Chondrocyte (in vitro differentiated cells): ENCODE measurements around the gene GNA12. TPM values are rescaled to one million over a fixed set of nuclear protein-coding genes. Genes with fewer than 3 reads are reported as not detected.

Source experiments
- DNase-seq: peaks from one replicate; pipeline ENCODE4 v3.0.0; 2021; ENCODE audit warnings: mixed read lengths, low spot score
- H3K27ac Mint-ChIP-seq: one replicate; pipeline ENCODE4 v1.8.0; 2021; ENCODE audit warnings: mild to moderate bottlenecking, moderate library complexity, mixed read lengths; ENCODE audit not compliant: unreplicated experiment
- H3K27me3 Mint-ChIP-seq: 2 replicates; pipeline ENCODE4 v1.8.0; 2021; ENCODE audit warnings: low read depth, mixed read lengths
- H3K36me3 Mint-ChIP-seq: 2 replicates; pipeline ENCODE4 v1.8.0; 2021; ENCODE audit warnings: low read depth, mixed read lengths
- H3K4me1 Mint-ChIP-seq: 2 replicates; pipeline ENCODE4 v1.8.0; 2021; ENCODE audit warnings: low read depth, mild to moderate bottlenecking, mixed read lengths
- H3K4me3 Mint-ChIP-seq: one replicate; pipeline ENCODE4 v1.8.0; 2021; ENCODE audit warnings: mild to moderate bottlenecking, moderate library complexity, mixed read lengths; ENCODE audit not compliant: unreplicated experiment
- H3K9me3 Mint-ChIP-seq: 2 replicates; pipeline ENCODE4 v1.8.0; 2021; ENCODE audit warnings: low read depth, mixed read lengths
- total RNA-seq: library from RNA; stranded (reverse); gene quantifications from 3 replicates; pipeline ENCODE4 v1.2.1, GENCODE V29; 2021
- TF ChIP-seq, protein P1 (sequence below): fragments of 200-600 bp; sonication (generic); IDR thresholded peaks from 2 replicates; pipeline ENCODE4 v1.5.0; 2021; ENCODE audit warnings: antibody characterized with exemption, mild to moderate bottlenecking, moderate library complexity

The GNA12 gene
- total RNA-seq, 1 donor from 2014 or later = 111 TPM

DNA sequence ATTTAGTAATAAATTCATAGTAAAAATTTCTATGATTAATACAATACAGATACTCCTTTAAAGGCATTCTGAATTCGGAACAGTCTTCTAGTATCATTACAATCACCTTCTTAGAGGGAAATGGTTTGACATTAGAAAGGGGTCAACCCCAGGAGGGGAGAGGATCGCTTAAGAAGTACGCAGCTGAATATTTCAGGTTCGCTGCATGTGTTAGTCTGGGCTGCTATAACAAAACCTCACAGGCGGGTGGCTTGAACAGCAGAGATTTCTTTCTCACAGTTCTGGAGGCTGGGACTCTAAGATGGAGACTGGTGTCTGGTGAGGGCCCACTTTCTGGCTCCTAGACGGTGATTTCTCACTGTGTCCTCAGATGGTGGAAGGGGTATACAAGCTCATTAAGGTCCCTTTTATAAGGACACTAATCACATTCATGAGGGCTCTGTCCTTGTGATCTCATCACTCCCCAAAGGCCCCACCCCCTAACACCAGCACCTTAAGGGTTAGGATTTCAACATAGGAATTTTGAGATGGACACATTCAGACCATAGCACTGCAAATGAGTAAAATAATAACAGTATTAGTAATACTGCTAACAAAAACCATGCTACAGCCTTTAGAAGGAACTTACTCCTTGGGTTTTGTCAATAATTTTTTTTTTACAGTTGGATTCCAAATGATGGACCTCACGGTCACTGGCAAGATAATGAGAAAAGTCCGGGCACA lies 34.0 kb downstream of the GNA12 start:
- H3K27me3 Mint-ChIP-seq = no peaks in the 10 kb centered on the region
- peaks cover 2% of the 10 kb centered on the region for H3K36me3 Mint-ChIP-seq
- TF ChIP-seq, protein P1, sequence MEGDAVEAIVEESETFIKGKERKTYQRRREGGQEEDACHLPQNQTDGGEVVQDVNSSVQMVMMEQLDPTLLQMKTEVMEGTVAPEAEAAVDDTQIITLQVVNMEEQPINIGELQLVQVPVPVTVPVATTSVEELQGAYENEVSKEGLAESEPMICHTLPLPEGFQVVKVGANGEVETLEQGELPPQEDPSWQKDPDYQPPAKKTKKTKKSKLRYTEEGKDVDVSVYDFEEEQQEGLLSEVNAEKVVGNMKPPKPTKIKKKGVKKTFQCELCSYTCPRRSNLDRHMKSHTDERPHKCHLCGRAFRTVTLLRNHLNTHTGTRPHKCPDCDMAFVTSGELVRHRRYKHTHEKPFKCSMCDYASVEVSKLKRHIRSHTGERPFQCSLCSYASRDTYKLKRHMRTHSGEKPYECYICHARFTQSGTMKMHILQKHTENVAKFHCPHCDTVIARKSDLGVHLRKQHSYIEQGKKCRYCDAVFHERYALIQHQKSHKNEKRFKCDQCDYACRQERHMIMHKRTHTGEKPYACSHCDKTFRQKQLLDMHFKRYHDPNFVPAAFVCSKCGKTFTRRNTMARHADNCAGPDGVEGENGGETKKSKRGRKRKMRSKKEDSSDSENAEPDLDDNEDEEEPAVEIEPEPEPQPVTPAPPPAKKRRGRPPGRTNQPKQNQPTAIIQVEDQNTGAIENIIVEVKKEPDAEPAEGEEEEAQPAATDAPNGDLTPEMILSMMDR = no peak
- H3K27ac Mint-ChIP-seq = peak overlapping the region; percentile 96
- no peaks in the 10 kb centered on the region for H3K9me3 Mint-ChIP-seq
- peaks cover 88% of the 10 kb centered on the region for H3K4me1 Mint-ChIP-seq
- DNase-seq = no peak
- H3K4me3 Mint-ChIP-seq = no peak overlapping the region

DNA sequence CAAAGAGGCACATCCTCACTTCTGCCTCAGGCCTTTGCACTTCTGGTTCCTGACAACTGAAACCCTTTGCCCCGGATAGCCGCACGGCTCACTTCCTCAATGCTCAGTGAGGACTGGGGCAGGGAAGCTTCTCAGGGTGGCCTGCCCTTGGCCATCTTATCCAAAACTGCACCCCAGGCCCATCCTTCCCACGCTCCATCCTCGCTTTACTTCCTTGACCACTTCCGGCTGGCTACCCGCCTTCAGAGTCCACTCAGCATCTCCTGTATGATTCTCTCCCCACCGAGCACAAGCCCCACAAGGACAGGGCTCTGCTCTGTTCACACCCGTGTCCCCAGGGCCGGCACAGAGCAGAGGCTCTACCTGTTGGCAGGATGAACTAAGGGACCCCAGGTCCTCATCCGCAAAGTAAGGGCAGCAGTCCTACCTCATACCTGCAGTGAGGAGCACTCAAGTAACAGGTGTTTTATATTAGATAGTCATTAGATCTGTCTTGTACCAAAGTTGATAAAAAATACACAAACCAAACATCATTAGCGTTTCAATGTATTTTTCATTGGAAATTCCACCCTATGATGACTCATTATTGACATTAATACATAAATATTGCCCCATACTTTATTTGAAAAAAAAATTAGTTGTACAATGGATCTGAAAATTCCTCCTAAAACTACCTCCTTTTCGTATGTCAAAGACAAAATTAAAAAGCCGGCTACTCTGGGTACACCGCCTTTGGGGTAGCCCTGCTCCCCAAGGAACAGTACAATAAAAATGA lies 35.0 kb downstream of the GNA12 start:
- TF ChIP-seq, protein P1 = no peak
- Mint-ChIP-seq H3K27me3 (no peaks in the 10 kb centered on the region), H3K36me3 (peaks cover 2% of the 10 kb centered on the region), H3K27ac (peak overlapping the region; percentile 82), H3K9me3 (no peaks in the 10 kb centered on the region), H3K4me1 (peaks cover 85% of the 10 kb centered on the region), H3K4me3 (no peak overlapping the region)
- DNase-seq = no peak

DNA sequence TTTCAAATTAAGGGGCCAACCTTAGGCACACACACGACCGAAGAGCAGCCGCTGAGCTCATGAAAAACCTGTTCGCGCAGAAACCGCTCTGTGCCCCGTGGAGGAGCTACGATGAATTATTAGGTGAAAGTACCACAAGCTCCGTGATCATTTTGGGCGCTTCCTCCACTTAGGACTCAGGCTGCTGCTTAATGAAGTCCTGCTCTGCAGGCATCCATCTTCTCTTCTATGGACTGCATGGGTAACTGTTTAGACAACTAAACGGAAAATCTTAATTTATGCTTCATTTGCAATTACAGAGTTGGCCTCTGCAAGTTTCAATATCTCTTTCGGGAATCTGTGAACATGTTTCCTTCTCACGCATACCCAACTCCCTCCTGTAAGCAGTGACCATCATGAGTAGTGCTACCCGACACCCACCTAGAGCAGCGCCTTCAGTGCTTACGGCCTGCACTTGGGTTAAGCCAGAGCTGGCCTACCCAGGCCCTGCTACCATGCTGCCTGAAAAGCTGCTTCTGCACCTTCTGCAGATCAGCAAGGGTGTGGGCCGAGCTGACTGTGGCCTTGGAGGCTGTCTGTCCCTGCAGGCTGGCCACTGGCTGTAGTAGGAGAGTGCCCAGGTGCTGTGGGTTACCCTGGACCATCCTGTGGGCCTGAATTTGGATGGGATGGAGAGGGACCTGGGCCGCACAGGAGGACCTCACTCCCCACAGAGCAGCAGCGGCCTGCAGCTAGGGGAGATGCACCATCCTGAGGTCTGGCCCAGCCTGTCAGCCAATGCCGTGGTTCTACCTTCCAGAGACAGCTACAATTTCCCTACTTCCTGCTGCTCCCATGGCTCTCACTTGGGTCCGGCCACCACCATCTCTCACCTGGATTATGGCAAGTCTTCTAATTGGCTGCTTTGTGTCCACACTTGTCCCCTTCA lies 36.0 kb downstream of the GNA12 start:
- H3K27me3 Mint-ChIP-seq = no peaks in the 10 kb centered on the region
- TF ChIP-seq, protein P1 = no peak
- DNase-seq = no peak
- H3K36me3 Mint-ChIP-seq = peaks cover 1% of the 10 kb centered on the region
- no peaks in the 10 kb centered on the region for H3K9me3 Mint-ChIP-seq
- no peak overlapping the region for H3K4me3 Mint-ChIP-seq
- peaks cover 85% of the 10 kb centered on the region for H3K4me1 Mint-ChIP-seq
- peak overlapping the region; percentile 41 for H3K27ac Mint-ChIP-seq

DNA sequence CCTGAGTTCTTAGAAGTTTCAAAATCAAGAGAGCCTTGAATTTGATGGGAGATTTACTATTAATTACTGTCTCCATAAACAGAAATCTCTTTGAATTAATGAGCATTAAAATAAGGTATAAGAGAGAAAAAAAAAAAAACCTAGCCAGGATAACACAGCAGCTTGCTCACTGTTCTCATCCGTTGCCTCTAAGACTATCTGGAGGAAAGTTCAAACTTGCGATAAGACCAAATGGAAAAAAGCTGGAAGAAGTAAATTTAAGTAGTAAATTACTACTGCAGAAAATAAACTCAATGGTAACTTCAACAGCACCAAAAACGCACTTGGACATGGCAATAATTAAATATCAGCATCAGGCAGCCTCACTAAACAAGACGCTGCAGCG lies 36.7 kb downstream of the GNA12 start:
- H3K4me1 Mint-ChIP-seq = peaks cover 85% of the 10 kb centered on the region
- H3K36me3 Mint-ChIP-seq = peaks cover 2% of the 10 kb centered on the region
- no peak overlapping the region for H3K4me3 Mint-ChIP-seq
- H3K9me3 Mint-ChIP-seq = no peaks in the 10 kb centered on the region
- TF ChIP-seq, protein P1 = no peak
- no peak for DNase-seq
- peak overlapping the region; percentile 5 for H3K27ac Mint-ChIP-seq
- H3K27me3 Mint-ChIP-seq = no peaks in the 10 kb centered on the region

DNA sequence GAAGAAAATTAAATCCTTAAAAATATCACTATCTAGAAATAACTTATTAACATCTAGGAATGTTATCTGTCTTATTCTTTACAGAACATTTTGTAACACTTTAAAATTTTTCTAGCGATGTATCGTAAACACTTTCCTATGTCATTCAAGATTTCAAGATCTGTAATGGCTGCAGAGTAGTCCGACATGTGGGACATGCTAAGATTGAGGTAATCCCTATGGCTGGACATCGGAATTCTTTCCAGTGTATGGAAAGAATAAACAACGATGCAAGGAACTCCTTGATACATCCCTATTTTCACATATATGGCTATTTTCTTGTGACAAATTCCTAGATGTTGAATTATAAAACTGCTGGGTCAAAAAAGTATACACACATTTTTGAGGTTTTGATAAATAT lies 37.5 kb downstream of the GNA12 start:
- H3K27me3 Mint-ChIP-seq = no peaks in the 10 kb centered on the region
- TF ChIP-seq, protein P1 = no peak
- H3K4me3 Mint-ChIP-seq = no peak overlapping the region
- H3K27ac Mint-ChIP-seq = no peak overlapping the region
- no peaks in the 10 kb centered on the region for H3K9me3 Mint-ChIP-seq
- DNase-seq = no peak
- peaks cover 85% of the 10 kb centered on the region for H3K4me1 Mint-ChIP-seq
- H3K36me3 Mint-ChIP-seq = peaks cover 2% of the 10 kb centered on the region
